H9 (cell line): Measurements from ENCODE around the gene ZNF768. TPM values are rescaled to one million over a fixed set of nuclear protein-coding genes. Genes with fewer than 3 reads are reported as not detected.

Experiments
- DNase-seq: peaks from one replicate; pipeline ENCODE4 v3.0.0-alpha.2; 2017
- H2AFZ ChIP-seq: one replicate; pipeline ENCODE4 v1.6.1; 2013; ENCODE audit warnings: mild to moderate bottlenecking, low read length, control low read depth, moderate library complexity
- H2AK5ac ChIP-seq: 2 replicates; pipeline ENCODE4 v1.6.1; 2013; ENCODE audit warnings: low read length, control low read depth, mixed read lengths; ENCODE audit not compliant: insufficient read length
- H2BK120ac ChIP-seq: one replicate; pipeline ENCODE4 v1.6.1; 2013; ENCODE audit warnings: low read depth, mild to moderate bottlenecking, low read length, control low read depth, inconsistent platforms; ENCODE audit not compliant: poor library complexity, severe bottlenecking
- H2BK12ac ChIP-seq: 2 replicates; pipeline ENCODE4 v1.6.1; 2013; ENCODE audit warnings: low read length, control low read depth, mixed read lengths, low read depth; ENCODE audit not compliant: insufficient read length
- H2BK15ac ChIP-seq: 2 replicates; pipeline ENCODE4 v1.6.1; 2013; ENCODE audit warnings: low read depth, low read length, control low read depth
- H2BK20ac ChIP-seq: one replicate; pipeline ENCODE4 v1.6.1; 2013; ENCODE audit warnings: low read depth, mild to moderate bottlenecking, low read length, control low read depth, inconsistent platforms; ENCODE audit not compliant: poor library complexity, severe bottlenecking
- H2BK5ac ChIP-seq: 2 replicates; pipeline ENCODE4 v1.6.1; 2013; ENCODE audit warnings: low read length, control low read depth, mixed read lengths; ENCODE audit not compliant: insufficient read length
- H3K14ac ChIP-seq: 2 replicates; pipeline ENCODE4 v1.6.1; 2013; ENCODE audit warnings: low read length, control low read depth; ENCODE audit not compliant: insufficient read depth
- H3K18ac ChIP-seq: 2 replicates; pipeline ENCODE4 v1.6.1; 2013; ENCODE audit warnings: low read depth, mild to moderate bottlenecking, mixed read lengths, low read length, control low read depth; ENCODE audit not compliant: insufficient read length
- H3K23ac ChIP-seq: 2 replicates; pipeline ENCODE4 v1.6.1; 2013; ENCODE audit warnings: low read length, control low read depth, mixed read lengths, low read depth; ENCODE audit not compliant: insufficient read length
- H3K23me2 ChIP-seq: 2 replicates; pipeline ENCODE4 v1.6.1; 2013; ENCODE audit warnings: low read depth, mild to moderate bottlenecking, mixed read lengths, low read length, control low read depth; ENCODE audit not compliant: insufficient read length, poor library complexity, severe bottlenecking
- H3K27ac ChIP-seq: 2 replicates; pipeline ENCODE4 v1.5.1; 2013; ENCODE audit warnings: low read length, control low read depth, mixed read lengths, low read depth; ENCODE audit not compliant: insufficient read length
- H3K27me3 ChIP-seq: 2 replicates; pipeline ENCODE4 v1.6.1; 2013; ENCODE audit warnings: low read length, control low read depth, inconsistent platforms; ENCODE audit not compliant: insufficient read depth
- H3K4ac ChIP-seq: 2 replicates; pipeline ENCODE4 v1.6.1; 2013; ENCODE audit warnings: low read depth, mild to moderate bottlenecking, control low read depth, inconsistent platforms, low read length, moderate library complexity
- H3K4me1 ChIP-seq: 2 replicates; pipeline ENCODE4 v1.6.1; 2013; ENCODE audit warnings: low read length, control low read depth, inconsistent platforms; ENCODE audit not compliant: insufficient read depth
- H3K4me2 ChIP-seq: 2 replicates; pipeline ENCODE4 v1.6.1; 2013; ENCODE audit warnings: low read length, control low read depth, mixed read lengths; ENCODE audit not compliant: insufficient read length, insufficient read depth
- H3K56ac ChIP-seq: 2 replicates; pipeline ENCODE4 v1.6.1; 2013; ENCODE audit warnings: low read depth, mild to moderate bottlenecking, mixed read lengths, low read length, control low read depth; ENCODE audit not compliant: insufficient read length
- H3K79me1 ChIP-seq: 2 replicates; pipeline ENCODE4 v1.6.1; 2013; ENCODE audit warnings: low read depth, mild to moderate bottlenecking, moderate library complexity, low read length, control low read depth, inconsistent platforms; ENCODE audit not compliant: insufficient read depth, poor library complexity, severe bottlenecking
- H3K79me2 ChIP-seq: 2 replicates; pipeline ENCODE4 v1.6.1; 2013; ENCODE audit warnings: low read length, control low read depth, inconsistent platforms; ENCODE audit not compliant: insufficient read depth
- H3K9ac ChIP-seq: 2 replicates; pipeline ENCODE4 v1.6.1; 2013; ENCODE audit warnings: low read length, control low read depth, mixed read lengths; ENCODE audit not compliant: insufficient read length; ENCODE audit errors: extremely low read depth
- H3K9me3 ChIP-seq: one replicate; pipeline ENCODE4 v1.6.1; 2013; ENCODE audit warnings: low read depth, low read length, inconsistent platforms; ENCODE audit not compliant: control insufficient read depth
- H3T11ph ChIP-seq: one replicate; pipeline ENCODE4 v1.6.1; 2013; ENCODE audit warnings: mild to moderate bottlenecking, low read length, control low read depth, inconsistent platforms
- H4K20me1 ChIP-seq: one replicate; pipeline ENCODE4 v1.6.1; 2013; ENCODE audit not compliant: control insufficient read depth, insufficient read length, insufficient read depth
- H4K5ac ChIP-seq: 2 replicates; pipeline ENCODE4 v1.6.1; 2013; ENCODE audit warnings: low read depth, mild to moderate bottlenecking, mixed read lengths, low read length, control low read depth; ENCODE audit not compliant: insufficient read length
- H4K8ac ChIP-seq: replicated peaks from 2 replicates; pipeline ENCODE4 v1.6.1; 2013; ENCODE audit warnings: low read length, control low read depth, mixed read lengths, low read depth; ENCODE audit not compliant: insufficient read length
- H4K91ac ChIP-seq: 2 replicates; pipeline ENCODE4 v1.6.1; 2013; ENCODE audit warnings: low read depth, mild to moderate bottlenecking, moderate library complexity, mixed read lengths, low read length, control low read depth; ENCODE audit not compliant: insufficient read length
- H3K27ac Mint-ChIP-seq, 3 experiments: 2 replicates in 2 of 3; 3 replicates in 1 of 3; pipeline ENCODE4 v1.8.0; 2020 to 2021; ENCODE audit warnings: mixed read lengths in 3 of 3, mild to moderate bottlenecking in 1 of 3, moderate library complexity in 1 of 3
- H3K27me3 Mint-ChIP-seq: 2 replicates; pipeline ENCODE4 v1.8.0; 2021; ENCODE audit warnings: low read depth, mild to moderate bottlenecking, moderate library complexity, mixed read lengths
- H3K36me3 Mint-ChIP-seq, 3 experiments: 2 replicates in 2 of 3; 3 replicates in 1 of 3; pipeline ENCODE4 v1.8.0; 2020 to 2021; ENCODE audit warnings: low read depth in 3 of 3, mixed read lengths in 3 of 3; ENCODE audit not compliant: insufficient read depth in 1 of 3
- H3K4me1 Mint-ChIP-seq, 2 experiments: 2 replicates each; pipeline ENCODE4 v1.8.0; 2020; ENCODE audit warnings: mixed read lengths in 2 of 2
- H3K4me3 Mint-ChIP-seq, 2 experiments: 2 replicates in 1 of 2; 3 replicates in 1 of 2; pipeline ENCODE4 v1.8.0; 2020 to 2021; ENCODE audit warnings: mild to moderate bottlenecking in 2 of 2, mixed read lengths in 2 of 2, moderate library complexity in 1 of 2
- H3K9me3 Mint-ChIP-seq, 2 experiments: 2 replicates in 1 of 2; 3 replicates in 1 of 2; pipeline ENCODE4 v1.8.0; 2020; ENCODE audit warnings: mild to moderate bottlenecking in 2 of 2, mixed read lengths in 2 of 2, moderate library complexity in 1 of 2
- CTCF ChIP-seq: fragments of 200-600 bp; sonication (generic); conservative IDR thresholded peaks from 3 replicates; pipeline ENCODE4 v1.8.0; 2021; ENCODE audit warnings: antibody characterized with exemption, mild to moderate bottlenecking
- WGBS: extraction: QIAGEN DNeasy Blood & Tissue Kit; methylation state at CpG from one replicate; pipeline ENCODE4 v1.1.7; 2013; ENCODE audit warnings: missing lambda C conversion rate, low lambda C conversion rate, mixed read lengths; ENCODE audit not compliant: insufficient read length; ENCODE audit errors: extremely low coverage; 5-methylcytosine and 5-hydroxymethylcytosine counted together
- total RNA-seq: library from RNA; stranded (reverse); gene quantifications from 2 replicates; pipeline ENCODE4 v1.2.1, GENCODE V29; 2021

The ZNF768 gene
- total RNA-seq, 1 experiment from 2014 or later = 40.0 TPM

- Histone ChIP-seq H3K9me3 (no peaks in the 10 kb centered on the region), H3K27ac (no peak overlapping the region), H2BK12ac (no peak overlapping the region), H3K14ac (no peak overlapping the region), H2BK15ac (no peak overlapping the region), H2BK120ac (no peak overlapping the region), H4K8ac (no peak overlapping the region), H4K5ac (no peak overlapping the region), H3K79me1 (no peaks in the 10 kb centered on the region), H3K56ac (no peak overlapping the region), H2AK5ac (no peak overlapping the region), H3K18ac (no peak overlapping the region), H3K4ac (no peak overlapping the region), H3K79me2 (no peaks in the 10 kb centered on the region), H3K4me1 (no peaks in the 10 kb centered on the region; the same call in 1 of the 2 replicates), H2AFZ (no peak overlapping the region), H3T11ph (no peak overlapping the region), H2BK5ac (no peak overlapping the region), H3K23me2 (peaks cover 16% of the 10 kb centered on the region), H3K27me3 (no peaks in the 10 kb centered on the region), H2BK20ac (no peak overlapping the region), H4K91ac (no peak overlapping the region), H4K20me1 (no peaks in the 10 kb centered on the region), H3K4me2 (no peak overlapping the region), H3K23ac (no peak overlapping the region), H3K9ac (no peak overlapping the region)
- TF ChIP-seq CTCF = no peak
- Mint-ChIP-seq H3K36me3 (no peaks in the 10 kb centered on the region), H3K9me3 (no peaks in the 10 kb centered on the region), H3K27me3 (peaks cover 12% of the 10 kb centered on the region), H3K4me3 (peak overlapping the region in 1 of 2 experiments; percentile 40; a peak in 1 of 5 replicates), H3K4me1 (peaks cover 13 to 22% of the 10 kb centered on the region in 2 experiments), H3K27ac (no peak overlapping the region)
- DNase-seq = no peak
- WGBS = no CpG with 5 or more reads among the region's 3 CpGs
Observed at GRCh38 chr16:30569281-30569680, 42.9 kb upstream of the ZNF768 start.
